ENCODE data around the gene RHCG.

Gene RHCG

GRCh38 chr15:89463113-89463512, 33.3 kb downstream of the RHCG start:
- peaks cover 70% of the 10 kb centered on the region for H3K27me3 ChIP-seq (ENCODE audit: control insufficient read depth, insufficient read depth, low read length)
- no peak overlapping the region for H3K4me3 ChIP-seq (ENCODE audit: low read depth, low read length)
- H3K9me3 ChIP-seq (ENCODE audit: control insufficient read depth, insufficient read depth, low read length), result no peaks in the 10 kb centered on the region
- peaks cover 2% of the 10 kb centered on the region for H3K4me1 ChIP-seq (ENCODE audit: control insufficient read depth, insufficient read depth, low read length)
- H3K36me3 ChIP-seq (ENCODE audit: control insufficient read depth, insufficient read depth, low read length), result no peaks in the 10 kb centered on the region
- no peak overlapping the region for H3K9ac ChIP-seq (ENCODE audit: low read depth, low read length)

DNA sequence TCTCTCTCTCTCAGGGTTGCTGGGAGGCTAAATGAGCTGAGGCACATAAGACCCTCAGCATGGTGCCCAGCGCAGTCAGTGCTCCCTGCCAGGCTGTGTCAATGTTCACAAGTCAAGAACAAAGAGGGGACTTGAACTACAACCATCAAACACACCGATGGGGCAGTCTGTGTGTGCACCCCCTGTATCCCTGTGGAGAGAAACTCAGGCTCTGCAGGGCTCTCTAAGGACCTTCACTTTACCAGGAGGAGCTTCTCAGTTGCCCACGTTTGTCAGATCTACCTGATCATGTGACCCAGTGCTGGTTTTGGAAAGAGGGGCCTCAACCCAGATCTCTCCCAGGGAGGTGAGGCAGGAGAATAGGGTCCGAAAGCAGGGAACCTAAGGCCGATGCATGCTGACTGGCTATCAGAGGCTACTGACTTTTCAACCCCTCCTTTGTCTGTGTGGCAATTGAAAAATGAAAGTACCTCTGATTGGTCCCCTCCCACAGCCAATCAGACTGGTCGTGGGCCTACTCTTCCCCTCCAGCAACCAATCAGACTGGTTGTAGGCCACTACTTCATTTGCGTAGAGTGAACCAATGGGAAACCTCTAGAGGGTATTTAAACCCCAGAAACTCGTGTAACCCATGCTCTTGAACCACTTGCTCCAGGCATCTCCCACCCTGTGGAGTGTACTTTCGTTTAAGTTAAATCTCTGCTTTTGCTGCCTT, 34.0 kb downstream of the RHCG start:
- H3K9me3 ChIP-seq (ENCODE audit: control insufficient read depth, insufficient read depth, low read length), result no peaks in the 10 kb centered on the region
- H3K36me3 ChIP-seq (ENCODE audit: control insufficient read depth, insufficient read depth, low read length), result no peaks in the 10 kb centered on the region
- H3K27me3 ChIP-seq (ENCODE audit: control insufficient read depth, insufficient read depth, low read length), result peaks cover 77% of the 10 kb centered on the region
- no peak overlapping the region for H3K9ac ChIP-seq (ENCODE audit: low read depth, low read length)
- H3K4me1 ChIP-seq (ENCODE audit: control insufficient read depth, insufficient read depth, low read length), result peaks cover 2% of the 10 kb centered on the region
- H3K4me3 ChIP-seq (ENCODE audit: low read depth, low read length), result no peak overlapping the region

DNA sequence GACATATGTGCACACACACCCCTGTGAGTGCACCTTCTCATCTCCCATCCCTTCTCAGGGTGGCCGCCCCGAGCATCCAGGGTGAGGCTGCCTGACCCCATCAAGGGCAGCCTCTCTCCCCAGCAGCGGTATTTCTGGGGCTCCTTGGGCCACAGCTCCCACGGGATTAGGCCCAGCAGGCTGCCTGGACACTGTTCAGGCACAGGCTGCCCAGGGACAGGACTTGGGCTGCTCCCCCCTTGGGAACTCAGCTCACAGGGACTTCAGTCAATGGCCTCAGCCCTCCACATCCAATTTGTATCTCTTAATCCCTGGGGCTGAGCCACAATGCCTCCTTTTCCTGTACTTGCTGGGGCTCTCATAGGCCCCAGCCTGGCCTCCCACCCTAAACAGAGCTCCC, 35.0 kb downstream of the RHCG start:
- Histone ChIP-seq H3K27me3 (ENCODE audit: control insufficient read depth, insufficient read depth, low read length) (peaks cover 81% of the 10 kb centered on the region), H3K4me3 (ENCODE audit: low read depth, low read length) (no peak overlapping the region), H3K36me3 (ENCODE audit: control insufficient read depth, insufficient read depth, low read length) (no peaks in the 10 kb centered on the region), H3K9ac (ENCODE audit: low read depth, low read length) (no peak overlapping the region), H3K9me3 (ENCODE audit: control insufficient read depth, insufficient read depth, low read length) (no peaks in the 10 kb centered on the region), H3K4me1 (ENCODE audit: control insufficient read depth, insufficient read depth, low read length) (peaks cover 2% of the 10 kb centered on the region)

DNA sequence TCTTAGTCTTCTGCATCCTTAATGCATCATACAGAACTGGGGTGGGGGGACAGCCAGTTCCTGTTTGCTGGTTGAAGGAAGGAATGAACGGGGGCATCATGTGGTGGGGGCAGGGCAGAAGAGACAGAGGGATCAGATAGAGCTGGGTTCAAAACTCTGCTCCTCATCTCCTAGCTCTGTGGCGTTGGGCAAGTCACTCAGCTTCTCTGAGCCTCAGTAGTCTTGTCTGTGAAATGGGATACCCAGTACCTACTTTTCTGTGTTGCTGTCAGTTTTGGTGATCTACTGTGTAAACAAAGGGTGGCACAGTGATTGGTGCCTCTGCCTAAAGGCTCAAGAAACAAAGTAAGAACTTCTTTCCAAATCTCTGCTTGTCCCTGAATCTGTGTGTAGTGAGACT, 36.3 kb downstream of the RHCG start:
- Histone ChIP-seq H3K27me3 (ENCODE audit: control insufficient read depth, insufficient read depth, low read length) (peaks cover 81% of the 10 kb centered on the region), H3K4me1 (ENCODE audit: control insufficient read depth, insufficient read depth, low read length) (peaks cover 2% of the 10 kb centered on the region)

GRCh38 chr15:89459271-89460038, 36.9 kb downstream of the RHCG start:
- Histone ChIP-seq H3K4me1 (ENCODE audit: control insufficient read depth, insufficient read depth, low read length) (peaks cover 2% of the 10 kb centered on the region), H3K9ac (ENCODE audit: low read depth, low read length) (no peak overlapping the region), H3K9me3 (ENCODE audit: control insufficient read depth, insufficient read depth, low read length) (no peaks in the 10 kb centered on the region), H3K27me3 (ENCODE audit: control insufficient read depth, insufficient read depth, low read length) (peaks cover 81% of the 10 kb centered on the region), H3K4me3 (ENCODE audit: low read depth, low read length) (no peak overlapping the region), H3K36me3 (ENCODE audit: control insufficient read depth, insufficient read depth, low read length) (no peaks in the 10 kb centered on the region)

More for the DNA sequence above, 36.3 kb downstream of the RHCG start:
- Histone ChIP-seq H3K4me3 (ENCODE audit: low read depth, low read length) (no peak overlapping the region), H3K9me3 (ENCODE audit: control insufficient read depth, insufficient read depth, low read length) (no peaks in the 10 kb centered on the region), H3K9ac (ENCODE audit: low read depth, low read length) (no peak overlapping the region), H3K36me3 (ENCODE audit: control insufficient read depth, insufficient read depth, low read length) (no peaks in the 10 kb centered on the region)

DNA sequence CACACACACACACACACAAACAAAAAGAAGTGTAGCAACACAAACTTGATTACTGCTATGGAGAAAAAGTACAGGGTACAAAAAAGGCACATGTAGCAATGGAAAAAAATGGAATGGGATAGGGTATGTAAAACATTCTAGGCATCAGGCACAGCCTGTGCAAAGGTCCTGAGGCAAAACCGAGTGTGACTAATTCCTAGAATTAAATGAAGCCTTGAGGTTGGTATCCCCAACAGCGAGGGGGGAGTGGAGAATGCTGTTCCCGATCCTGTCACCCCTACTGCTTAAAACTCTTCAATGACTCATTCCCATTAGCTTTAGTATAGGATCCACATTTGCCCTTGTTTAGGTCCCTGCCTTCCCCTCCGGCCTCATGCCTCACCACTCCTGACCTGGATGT, 37.9 kb downstream of the RHCG start:
- H3K9me3 ChIP-seq (ENCODE audit: control insufficient read depth, insufficient read depth, low read length), result no peaks in the 10 kb centered on the region
- peaks cover 2% of the 10 kb centered on the region for H3K4me1 ChIP-seq (ENCODE audit: control insufficient read depth, insufficient read depth, low read length)

GRCh38 chr15:89457086-89457485, 39.3 kb downstream of the RHCG start:
- Histone ChIP-seq H3K9ac (ENCODE audit: low read depth, low read length) (no peak overlapping the region), H3K9me3 (ENCODE audit: control insufficient read depth, insufficient read depth, low read length) (no peaks in the 10 kb centered on the region), H3K4me3 (ENCODE audit: low read depth, low read length) (no peak overlapping the region), H3K36me3 (ENCODE audit: control insufficient read depth, insufficient read depth, low read length) (no peaks in the 10 kb centered on the region), H3K4me1 (ENCODE audit: control insufficient read depth, insufficient read depth, low read length) (peaks cover 2% of the 10 kb centered on the region), H3K27me3 (ENCODE audit: control insufficient read depth, insufficient read depth, low read length) (peaks cover 71% of the 10 kb centered on the region)

More for the DNA sequence above, 37.9 kb downstream of the RHCG start:
- Histone ChIP-seq H3K4me3 (ENCODE audit: low read depth, low read length) (no peak overlapping the region), H3K27me3 (ENCODE audit: control insufficient read depth, insufficient read depth, low read length) (peaks cover 78% of the 10 kb centered on the region), H3K36me3 (ENCODE audit: control insufficient read depth, insufficient read depth, low read length) (no peaks in the 10 kb centered on the region), H3K9ac (ENCODE audit: low read depth, low read length) (no peak overlapping the region)

DNA sequence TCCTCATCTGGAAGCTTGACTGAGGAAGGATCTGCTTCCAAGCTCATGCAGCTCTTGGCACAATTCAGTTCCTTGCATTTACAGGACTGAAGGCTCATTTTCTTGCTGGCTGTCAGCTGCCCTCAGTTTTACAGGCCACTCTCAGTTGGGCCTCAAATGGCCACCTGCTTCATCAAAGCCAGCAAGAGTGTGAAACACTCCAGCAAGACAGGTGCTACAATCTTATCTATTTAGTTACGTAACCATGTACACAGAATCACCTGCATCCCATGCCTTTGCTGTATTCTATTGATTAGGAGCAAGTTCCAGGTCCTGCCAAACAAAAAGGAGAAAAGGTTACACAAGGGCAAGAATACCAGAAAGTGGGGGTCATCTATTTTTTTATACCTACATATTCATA, 40.8 kb downstream of the RHCG start:
- H3K27me3 ChIP-seq (ENCODE audit: control insufficient read depth, insufficient read depth, low read length), result peaks cover 74% of the 10 kb centered on the region
- H3K4me3 ChIP-seq (ENCODE audit: low read depth, low read length), result no peak overlapping the region
- H3K9ac ChIP-seq (ENCODE audit: low read depth, low read length), result no peak overlapping the region
- H3K4me1 ChIP-seq (ENCODE audit: control insufficient read depth, insufficient read depth, low read length), result peaks cover 3% of the 10 kb centered on the region
- H3K36me3 ChIP-seq (ENCODE audit: control insufficient read depth, insufficient read depth, low read length), result no peaks in the 10 kb centered on the region
- H3K9me3 ChIP-seq (ENCODE audit: control insufficient read depth, insufficient read depth, low read length), result no peaks in the 10 kb centered on the region

DNA sequence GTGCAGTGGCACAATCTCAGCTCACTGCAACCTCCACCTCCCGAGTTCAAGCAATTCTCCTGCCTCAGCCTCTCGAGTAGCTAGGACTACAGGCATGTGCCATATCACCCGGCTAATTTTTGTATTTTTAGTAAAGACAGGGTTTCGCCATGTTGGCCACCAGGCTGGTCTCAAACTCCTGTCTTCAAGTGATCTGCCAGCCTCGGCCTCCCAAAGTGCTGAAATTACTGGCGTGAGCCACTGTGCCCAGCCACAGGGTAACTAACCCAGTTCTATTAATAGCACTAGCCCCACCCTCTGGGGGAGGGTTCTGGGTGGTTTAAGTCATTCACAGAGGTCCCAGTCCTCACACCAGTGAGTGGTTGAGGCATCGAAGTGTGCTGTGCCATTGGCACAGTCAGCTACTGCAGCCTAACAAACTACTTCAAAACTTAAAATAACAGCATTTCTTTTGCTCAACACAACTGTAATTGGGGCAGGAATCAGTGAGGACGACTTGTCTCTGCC, 44.0 kb downstream of the RHCG start:
- H3K27me3 ChIP-seq (ENCODE audit: control insufficient read depth, insufficient read depth, low read length), result peaks cover 73% of the 10 kb centered on the region

GRCh38 chr15:89451846-89452245, 44.5 kb downstream of the RHCG start:
- Histone ChIP-seq H3K4me3 (ENCODE audit: low read depth, low read length) (no peak overlapping the region), H3K9ac (ENCODE audit: low read depth, low read length) (no peak overlapping the region), H3K36me3 (ENCODE audit: control insufficient read depth, insufficient read depth, low read length) (no peaks in the 10 kb centered on the region), H3K9me3 (ENCODE audit: control insufficient read depth, insufficient read depth, low read length) (no peaks in the 10 kb centered on the region), H3K27me3 (ENCODE audit: control insufficient read depth, insufficient read depth, low read length) (peaks cover 76% of the 10 kb centered on the region), H3K4me1 (ENCODE audit: control insufficient read depth, insufficient read depth, low read length) (peaks cover 10% of the 10 kb centered on the region)

More for the DNA sequence above, 44.0 kb downstream of the RHCG start:
- Histone ChIP-seq H3K9ac (ENCODE audit: low read depth, low read length) (no peak overlapping the region), H3K4me3 (ENCODE audit: low read depth, low read length) (no peak overlapping the region), H3K4me1 (ENCODE audit: control insufficient read depth, insufficient read depth, low read length) (peaks cover 10% of the 10 kb centered on the region), H3K9me3 (ENCODE audit: control insufficient read depth, insufficient read depth, low read length) (no peaks in the 10 kb centered on the region), H3K36me3 (ENCODE audit: control insufficient read depth, insufficient read depth, low read length) (no peaks in the 10 kb centered on the region)

DNA sequence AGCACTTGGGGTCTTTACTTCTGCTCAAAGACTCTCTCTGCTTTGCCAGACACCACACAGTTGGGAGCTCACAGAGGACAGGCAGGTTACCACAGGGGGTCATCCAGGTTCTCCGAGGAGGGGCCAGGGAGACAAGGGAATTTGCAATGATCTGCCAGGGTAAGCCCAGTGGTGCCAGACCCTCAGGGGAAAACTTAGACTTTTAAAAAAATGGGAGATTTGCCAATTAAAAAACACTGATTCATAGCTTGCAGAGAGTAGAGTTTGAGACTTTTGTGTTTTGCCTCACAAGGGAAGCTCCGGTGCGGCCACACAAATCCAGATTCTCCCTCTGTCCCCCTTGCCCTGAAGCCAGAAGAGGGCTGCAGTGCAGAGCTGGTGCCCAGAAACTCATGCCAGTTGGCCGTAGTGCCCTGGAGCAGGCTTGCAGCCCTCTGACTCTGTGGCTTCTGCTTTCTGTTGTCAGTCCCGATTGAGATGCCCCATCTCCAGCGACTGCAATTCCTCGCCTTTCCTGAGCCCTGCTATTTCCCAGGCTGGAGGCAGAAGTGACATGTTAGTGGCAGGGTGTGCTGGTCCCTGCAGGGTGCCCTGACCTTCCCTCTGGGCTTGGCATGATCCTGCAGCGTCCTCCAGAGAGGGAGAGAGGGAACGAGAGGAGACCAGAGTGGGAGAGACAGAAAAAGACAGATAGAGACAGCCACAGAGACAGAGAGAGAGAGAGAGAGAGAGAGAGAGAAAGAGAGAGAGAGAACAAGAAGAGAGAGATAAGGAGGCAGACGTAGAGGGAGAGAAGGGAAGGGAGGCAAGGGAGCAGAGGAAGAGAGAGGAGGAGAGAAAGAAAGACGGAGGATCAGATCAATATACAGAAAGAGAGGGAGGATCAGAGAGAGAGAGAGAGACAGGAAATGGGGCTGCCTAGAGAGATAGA, 46.0 kb downstream of the RHCG start:
- no peak overlapping the region for H3K9ac ChIP-seq (ENCODE audit: low read depth, low read length)
- H3K4me3 ChIP-seq (ENCODE audit: low read depth, low read length), result no peak overlapping the region
- peaks cover 78% of the 10 kb centered on the region for H3K27me3 ChIP-seq (ENCODE audit: control insufficient read depth, insufficient read depth, low read length)

More for the DNA sequence above, 46.0 kb downstream of the RHCG start:
- H3K9me3 ChIP-seq (ENCODE audit: control insufficient read depth, insufficient read depth, low read length), result no peaks in the 10 kb centered on the region
- H3K36me3 ChIP-seq (ENCODE audit: control insufficient read depth, insufficient read depth, low read length), result no peaks in the 10 kb centered on the region
- H3K4me1 ChIP-seq (ENCODE audit: control insufficient read depth, insufficient read depth, low read length), result peaks cover 10% of the 10 kb centered on the region
